ENCODE data around the gene ROBO1.

The ROBO1 gene

DNA sequence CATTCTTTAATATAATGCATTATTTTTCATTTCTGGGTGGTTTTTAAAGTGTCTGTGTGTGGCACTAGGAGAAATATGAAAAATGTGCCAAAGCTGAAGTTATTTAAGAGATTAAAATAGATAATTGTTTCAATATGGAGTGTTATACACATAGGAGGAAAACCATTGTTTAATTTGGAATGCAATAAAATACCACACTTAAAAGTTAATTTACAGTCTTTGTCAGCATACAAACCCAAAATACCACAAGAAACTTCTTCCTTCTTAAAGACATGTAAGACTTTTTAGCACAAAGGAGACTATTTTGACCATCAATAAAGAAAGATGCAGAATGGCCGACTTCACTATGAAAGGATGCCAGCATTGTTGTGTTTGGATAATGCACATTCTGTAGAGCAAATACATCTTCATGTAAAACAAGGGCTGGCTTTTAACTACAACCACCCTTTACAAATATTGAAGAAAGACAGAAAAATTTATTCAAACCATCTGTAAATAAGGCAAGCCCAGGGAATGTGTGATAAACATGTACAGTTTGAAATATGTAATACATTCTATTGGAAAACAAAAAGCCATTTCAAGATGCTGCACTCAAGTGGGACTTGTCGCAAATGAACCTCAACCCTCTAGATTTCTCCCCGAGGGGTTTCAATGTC is 1146.6 kb downstream of the ROBO1 start:
- DNase-seq (ENCODE audit: low spot score): no peak

DNA sequence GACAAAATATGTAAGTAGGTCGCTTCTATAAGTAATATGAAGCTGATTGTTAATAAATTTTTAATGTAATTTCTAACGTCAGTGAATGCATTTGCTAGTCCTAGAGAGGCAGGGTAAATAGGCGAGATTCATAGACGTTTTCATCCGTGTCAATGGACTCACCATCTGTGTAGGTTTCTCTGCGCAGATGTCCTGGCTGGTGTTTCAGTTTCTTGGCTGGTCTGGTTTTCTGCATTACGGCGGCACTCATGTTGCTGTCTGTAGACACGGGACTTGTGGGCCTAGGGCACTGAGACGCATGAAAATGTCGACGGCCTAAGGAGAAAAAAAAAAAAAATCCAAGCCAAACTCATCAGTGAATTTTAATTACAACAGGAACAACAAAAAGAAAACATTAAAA is 1153.3 kb downstream of the ROBO1 start:
- DNase-seq (ENCODE audit: low spot score): no peak

DNA sequence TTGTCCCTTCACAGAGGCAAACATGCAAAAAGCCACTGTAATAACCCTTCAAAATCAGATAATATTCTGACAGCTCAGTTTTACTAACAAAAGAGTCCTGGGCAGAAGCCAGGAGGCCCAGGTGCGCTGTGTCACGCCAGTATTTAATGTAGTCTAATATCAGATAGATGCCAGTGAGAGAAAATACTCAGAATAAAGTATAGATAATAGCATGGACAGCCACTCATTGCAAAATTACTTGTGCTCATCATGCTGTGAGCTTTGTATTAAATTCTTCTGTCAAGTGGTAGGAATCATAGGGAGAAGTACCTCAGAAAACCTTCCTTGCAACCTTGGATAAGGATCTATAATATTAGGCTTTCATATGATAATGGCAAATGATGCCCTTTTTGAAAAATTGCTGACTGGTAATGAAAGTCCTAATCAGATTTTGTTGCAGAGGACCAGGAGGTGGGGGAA is 1154.3 kb downstream of the ROBO1 start:
- no peak for DNase-seq (ENCODE audit: low spot score)

DNA sequence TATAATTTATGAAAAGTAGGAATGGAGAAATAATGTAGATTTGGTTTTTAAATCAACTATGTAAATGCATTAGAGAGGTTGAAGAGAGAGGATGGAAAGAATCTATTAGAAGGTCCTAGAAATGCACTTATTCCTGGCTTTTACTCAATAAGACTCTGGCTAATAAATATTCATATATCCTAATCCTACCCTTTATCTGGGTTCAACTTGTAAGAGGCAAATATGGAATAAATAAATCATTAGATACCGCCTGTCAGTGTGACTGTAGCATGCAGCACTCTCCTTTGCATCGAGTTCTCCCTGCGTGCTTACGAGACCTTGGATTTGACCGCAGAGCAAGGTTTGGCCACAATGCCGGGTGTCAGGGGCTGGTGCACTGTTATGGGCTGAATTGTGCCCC is 1156.5 kb downstream of the ROBO1 start:
- DNase-seq (ENCODE audit: low spot score): no peak

DNA sequence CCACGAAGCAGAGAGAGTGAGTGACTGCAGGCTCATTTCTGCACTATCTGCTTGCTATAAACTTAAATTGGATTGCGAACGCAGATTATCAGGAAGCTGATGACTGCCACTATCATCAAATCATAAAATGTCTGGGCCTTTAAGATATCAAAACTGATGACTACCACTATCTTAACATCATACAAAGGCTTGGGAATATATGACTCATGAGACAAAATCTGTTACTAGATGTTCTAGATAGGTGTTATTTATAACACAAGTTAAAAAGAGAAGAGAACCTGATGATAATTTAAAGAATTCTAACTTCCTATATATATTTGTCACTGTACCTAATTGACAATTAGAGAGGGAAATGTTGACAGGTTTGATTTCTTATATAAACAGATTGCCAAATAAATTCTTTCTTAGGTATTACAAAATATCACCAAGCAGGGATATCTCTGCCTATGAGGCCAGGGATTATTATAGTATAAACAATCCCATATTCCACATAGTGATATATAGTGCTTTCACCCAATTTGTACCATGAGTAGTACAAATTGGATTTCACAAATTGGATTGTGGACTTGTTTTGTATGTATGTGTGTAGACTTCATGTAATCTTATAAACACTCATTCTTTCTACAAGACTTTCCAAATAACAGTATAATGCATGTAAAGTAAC is 1157.2 kb downstream of the ROBO1 start:
- DNase-seq (ENCODE audit: low spot score): no peak

DNA sequence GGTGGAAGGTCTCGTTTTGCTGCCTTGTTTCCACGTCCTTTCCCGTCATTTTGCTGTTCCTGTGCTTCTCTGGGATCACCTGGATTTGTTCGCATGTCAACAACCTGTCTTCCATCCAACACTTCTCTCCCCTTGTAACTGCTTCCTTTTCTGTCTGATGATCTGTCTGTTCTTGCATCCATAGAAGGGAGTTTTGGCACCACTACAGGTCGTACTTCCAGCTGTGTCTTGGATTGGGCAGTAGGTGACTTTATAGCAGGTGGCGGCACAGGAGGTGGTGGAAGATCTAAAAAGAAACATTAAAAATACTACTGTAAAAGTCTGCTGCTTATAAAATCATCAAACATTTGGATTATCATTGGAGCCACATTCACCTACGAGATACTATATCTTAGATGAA is 1161.0 kb downstream of the ROBO1 start:
- DNase-seq (ENCODE audit: low spot score): no peak

DNA sequence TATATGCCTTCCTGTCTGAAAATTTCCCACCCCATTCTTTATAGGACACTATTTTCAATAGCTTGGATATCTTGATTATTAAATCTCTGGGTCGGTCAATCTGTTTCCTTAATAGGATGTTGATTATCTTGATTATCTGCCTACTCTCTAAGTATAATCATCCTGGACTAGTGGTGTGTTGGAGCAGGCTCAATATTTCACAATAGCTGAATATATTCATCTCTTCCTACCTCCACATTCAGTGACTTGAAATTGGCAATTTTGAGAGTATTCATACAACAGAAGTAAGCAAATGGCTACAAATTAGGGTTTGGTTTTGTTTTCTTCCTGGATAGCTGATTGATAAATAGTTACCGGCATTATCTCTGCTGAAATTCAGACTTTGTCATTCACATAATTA is 1162.6 kb downstream of the ROBO1 start:
- DNase-seq (ENCODE audit: low spot score): no peak

DNA sequence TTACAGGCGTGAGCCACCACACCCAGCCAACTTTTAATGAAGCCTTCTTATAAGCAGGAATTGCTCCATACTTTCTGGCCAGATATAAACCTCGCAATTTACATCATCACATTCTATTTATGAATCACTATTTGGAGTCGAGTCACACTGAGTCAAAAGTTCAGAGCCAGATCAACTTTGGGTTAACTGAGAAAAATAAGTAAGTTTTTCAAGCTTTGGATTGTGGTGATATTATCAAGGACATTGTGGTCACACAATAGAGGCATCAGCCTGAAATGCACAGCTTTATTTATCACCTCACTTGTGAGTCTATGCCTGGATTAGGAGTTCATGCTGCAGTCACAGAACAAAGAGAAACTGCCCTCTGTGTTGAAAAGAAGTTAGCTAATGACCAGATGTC is 1163.5 kb downstream of the ROBO1 start:
- peak; percentile 53 for DNase-seq (ENCODE audit: low spot score)

DNA sequence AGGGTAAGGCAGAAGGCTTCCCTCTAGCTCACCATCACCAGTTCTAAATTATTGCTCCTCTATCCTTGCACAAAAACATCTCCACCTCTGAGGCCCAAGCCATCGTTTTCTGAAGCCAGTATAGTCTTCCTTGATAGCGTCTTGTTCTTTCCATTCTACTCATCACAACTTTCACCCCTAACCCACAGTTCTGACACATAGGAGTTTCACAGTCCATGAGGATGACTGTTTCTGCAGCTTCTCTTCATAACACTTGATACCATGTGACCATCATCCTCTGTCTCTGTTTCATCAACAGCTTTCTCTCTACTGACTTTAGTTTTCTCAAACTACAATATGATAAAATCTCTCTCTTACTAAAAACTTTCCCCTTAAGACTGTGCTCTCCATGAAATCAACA is 1166.5 kb downstream of the ROBO1 start:
- DNase-seq (ENCODE audit: low spot score): no peak

DNA sequence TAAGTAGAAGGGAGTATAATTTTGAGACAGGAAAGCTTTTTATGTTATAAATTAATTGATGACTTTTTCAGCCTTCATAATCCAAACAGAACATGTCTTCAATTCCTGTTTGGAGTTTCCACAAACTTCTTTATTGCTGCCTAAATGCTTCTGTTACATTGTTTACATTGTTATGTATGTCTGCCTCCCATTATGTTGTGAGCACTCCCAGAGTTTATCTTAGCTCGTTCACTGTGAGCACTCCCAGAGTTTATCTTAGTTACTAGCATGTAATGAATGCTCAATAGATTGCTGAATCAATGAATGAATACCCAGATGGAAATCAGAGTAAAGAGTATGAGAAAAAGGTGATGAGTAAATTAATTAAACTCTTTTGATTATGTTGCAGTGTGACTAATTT is 1178.0 kb downstream of the ROBO1 start:
- DNase-seq (ENCODE audit: low spot score): no peak

DNA sequence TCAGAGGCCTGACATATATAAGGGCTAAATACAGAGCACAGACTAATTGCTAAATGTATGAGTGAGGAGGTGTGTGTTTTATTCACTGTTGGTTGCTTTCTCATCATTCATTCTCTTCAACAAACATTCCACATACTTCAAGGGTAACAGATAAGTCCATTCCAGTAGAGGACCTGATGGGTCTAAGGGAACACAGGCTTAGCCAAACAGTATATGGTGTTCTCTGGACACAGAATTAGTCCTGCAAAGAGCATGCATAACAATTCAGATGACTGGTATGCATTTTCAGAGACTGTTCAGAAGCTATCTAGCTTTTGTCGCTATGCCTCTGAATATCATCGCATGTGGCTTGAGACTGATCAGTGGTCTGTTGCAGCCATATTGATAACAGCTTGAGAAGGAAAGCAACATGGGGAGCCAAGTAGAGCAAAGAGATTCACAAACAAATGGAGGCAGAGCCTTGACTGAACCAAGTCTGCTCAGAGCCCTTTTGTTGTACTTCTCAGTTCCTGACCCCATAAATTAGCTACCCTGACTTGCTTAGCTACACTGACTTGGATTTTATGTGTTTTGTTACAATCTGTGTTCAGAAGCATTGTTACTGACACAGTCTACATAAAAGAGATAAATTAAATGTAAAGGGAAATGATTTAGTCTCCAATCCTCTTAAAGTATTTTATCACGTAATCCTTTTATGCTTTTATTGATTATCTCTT is 1178.7 kb downstream of the ROBO1 start:
- no peak for DNase-seq (ENCODE audit: low spot score)

DNA sequence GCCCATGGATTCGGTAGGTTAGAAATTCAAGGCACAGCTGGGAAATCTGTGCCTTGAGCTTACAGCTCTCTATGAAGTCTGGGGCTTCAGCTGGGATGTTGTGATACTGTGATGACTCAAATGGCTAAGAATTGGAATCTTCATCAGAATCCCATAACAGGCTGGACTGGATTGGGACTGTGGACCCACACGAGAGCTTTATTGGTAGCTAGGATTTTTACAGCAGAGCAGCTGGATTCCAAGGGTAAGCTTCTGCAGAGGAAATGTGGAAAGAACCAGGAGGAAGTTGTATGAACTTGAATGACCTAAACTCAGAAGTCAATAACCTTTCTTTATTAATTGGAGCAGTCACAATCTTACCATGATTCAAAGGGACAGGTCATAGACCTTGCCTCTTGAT is 1187.1 kb downstream of the ROBO1 start:
- no peak for DNase-seq (ENCODE audit: low spot score)

DNA sequence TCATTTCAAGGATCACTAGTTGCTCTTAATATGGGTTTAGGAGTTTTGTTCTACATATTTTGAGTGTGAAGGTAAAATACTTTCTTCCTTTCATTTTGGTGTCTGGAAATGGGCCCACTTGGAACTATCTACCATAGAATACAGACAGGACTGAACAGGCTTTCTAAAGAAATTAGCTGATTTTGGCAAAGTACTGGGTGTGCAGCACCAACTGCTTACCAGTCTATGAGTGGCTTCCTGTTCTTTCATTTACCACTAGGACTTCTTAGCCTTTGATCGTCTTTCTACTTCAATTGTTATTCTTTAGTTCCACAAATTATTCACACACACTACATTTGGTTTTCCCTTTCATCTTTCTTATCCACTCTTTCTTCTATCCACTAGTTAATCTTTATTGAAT is 1196.3 kb downstream of the ROBO1 start:
- no peak for DNase-seq (ENCODE audit: low spot score)

DNA sequence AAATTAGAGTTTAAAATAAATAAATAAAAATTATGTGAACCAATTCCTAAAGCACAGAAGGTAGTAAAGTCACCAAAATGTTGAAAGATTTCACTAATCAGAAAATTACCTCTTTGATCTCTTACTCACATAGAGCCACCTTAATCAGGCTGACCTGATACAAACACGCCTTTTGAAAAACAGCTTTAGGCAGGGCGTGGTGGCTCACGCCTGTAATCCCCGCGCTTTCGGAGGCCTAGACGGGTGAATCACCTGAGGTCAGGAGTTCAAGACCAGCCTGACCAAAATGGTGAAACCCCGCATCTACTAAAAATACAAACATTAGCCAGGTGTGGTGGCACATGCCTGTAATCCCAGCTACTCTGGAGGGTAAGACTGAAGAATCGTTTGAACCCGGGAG is 1197.3 kb downstream of the ROBO1 start:
- no peak for DNase-seq (ENCODE audit: low spot score)

DNA sequence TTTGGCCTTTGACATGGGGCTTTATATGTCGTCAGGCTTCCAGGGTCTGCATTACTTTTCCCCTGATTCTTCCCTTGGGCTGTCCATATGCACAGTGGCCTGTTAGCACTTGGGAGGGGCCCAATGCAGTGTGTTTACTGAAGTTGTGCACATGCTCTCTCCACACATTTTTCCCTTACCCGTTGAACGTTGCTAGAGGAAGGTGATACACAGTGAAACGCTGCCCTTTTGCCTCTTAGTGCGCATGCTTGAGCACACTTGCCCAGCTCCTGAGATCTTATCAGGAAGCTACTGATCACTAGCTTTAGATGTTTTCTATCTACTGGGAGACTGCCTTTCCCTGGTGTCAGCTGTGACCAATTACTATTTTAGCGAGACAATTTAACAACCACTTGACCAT is 1198.0 kb downstream of the ROBO1 start:
- DNase-seq (ENCODE audit: low spot score): no peak

DNA sequence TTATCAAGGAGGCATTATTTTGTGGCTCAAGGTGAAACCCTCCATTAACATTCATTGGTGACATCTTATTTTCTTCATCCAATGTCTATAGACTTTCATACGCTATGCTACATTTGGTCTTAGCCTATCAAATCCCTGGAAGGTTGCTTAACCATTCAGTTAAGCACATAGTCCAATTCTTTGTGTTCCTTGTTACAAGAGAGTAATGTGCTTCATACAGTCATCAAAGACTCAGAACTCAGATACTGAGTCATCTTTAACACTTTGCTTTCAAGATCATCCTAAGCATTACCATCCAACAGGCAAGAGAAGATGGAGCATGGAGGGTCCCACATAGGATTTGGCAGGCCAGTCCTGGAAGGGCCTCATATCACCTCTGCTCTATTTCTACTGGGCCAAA is 1202.1 kb downstream of the ROBO1 start:
- DNase-seq (ENCODE audit: low spot score): peak; percentile 17

DNA sequence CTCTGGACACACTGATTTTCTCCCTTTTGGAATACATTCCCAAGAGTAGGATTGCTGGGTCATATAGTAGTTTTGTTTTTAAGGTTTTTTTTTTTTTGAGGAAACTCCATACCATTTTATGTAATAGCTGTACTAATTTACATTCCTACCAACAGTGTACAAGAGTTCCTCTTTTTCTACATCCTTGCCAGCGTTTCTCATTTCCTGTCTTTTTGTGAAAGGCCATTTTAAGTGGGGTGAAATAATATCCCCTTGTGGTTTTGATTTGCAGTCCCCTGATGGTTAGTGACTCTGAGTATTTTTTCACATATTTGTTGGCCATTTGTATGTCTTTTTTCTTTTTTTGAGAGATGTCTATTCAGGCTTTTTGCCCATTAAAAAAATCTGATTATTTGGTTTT is 1205.5 kb downstream of the ROBO1 start:
- DNase-seq (ENCODE audit: low spot score): no peak
